Measurements from ENCODE around the gene PTPRN2.
"Not testable (repeated sequence)": the region's sequence is repeated elsewhere in the genome, so short reads cannot be mapped to it uniquely, and the experiment has no call there.

PTPRN2 gene

DNA sequence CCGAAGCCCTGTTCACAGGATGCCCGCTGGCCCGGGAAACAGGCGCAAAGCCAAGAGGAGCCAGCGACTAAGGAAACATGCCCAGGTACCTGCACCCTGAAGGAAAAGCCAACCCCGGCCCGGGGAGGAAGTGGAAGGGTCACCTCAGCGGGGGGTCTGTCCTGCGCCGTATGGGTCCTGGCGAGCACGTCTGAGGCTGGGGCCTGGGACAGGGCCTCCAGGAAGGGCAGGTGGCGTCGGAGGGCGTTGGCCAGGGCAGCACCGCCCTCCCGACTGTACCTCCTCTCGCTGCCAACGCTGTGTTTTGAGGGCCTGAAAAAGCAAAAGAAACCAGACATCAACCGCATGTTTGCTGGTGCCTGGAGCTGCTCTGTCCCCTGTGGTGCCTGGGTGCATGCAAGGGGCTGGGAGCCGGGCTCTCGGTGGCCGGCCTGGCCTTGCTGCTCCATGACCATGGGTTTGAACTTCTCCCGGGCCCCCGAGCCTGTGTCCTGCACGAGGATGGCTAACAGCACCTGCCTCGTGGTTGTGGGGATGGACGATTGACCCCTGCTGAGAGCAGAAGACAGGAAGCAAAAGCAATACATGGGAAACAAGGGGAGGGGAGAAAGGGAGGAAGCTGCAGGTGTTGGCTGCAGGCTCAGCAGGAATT, 395.3 kb downstream of the PTPRN2 start:
- DNase-seq, result no peak

DNA sequence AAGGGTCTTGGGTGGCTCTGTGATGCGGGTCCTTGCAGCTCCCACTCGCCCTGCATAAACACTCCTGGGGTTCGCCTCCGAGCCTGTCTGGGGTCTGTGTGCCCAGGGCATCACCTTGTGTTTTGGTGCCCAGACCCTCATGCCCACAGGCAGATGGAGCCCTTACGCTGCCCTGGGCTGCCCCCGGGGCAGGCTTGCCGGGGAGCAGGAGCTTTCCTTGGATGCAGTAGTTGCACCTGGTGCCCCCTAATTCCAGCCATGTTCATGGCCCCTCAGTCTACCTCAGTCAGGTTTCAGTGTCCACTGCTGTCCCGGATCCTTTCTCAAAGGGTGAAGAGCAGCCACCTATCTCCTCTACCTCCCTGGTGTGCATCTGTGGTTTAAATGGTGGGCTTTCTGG, 396.0 kb downstream of the PTPRN2 start:
- no peak for DNase-seq

DNA sequence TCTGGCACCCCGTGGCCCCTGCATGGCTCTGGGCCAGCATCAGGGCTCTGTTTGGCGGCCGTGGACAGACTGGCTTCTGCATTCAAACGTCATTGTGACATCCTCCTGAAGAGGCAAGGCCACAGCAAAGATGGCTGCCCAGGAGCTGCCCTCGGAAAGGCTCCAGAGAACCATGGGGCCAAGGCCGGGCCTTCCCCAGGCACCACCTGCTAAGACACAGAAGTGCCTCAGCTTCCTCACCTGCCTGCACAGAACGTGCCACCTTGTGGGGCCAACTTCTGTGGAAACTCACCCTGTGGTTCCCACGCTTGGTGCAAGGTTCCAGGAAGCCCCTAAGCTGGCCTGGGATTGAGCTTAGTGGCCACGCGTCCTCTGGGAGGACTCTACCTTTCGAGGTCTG, 396.9 kb downstream of the PTPRN2 start:
- no peak for DNase-seq

DNA sequence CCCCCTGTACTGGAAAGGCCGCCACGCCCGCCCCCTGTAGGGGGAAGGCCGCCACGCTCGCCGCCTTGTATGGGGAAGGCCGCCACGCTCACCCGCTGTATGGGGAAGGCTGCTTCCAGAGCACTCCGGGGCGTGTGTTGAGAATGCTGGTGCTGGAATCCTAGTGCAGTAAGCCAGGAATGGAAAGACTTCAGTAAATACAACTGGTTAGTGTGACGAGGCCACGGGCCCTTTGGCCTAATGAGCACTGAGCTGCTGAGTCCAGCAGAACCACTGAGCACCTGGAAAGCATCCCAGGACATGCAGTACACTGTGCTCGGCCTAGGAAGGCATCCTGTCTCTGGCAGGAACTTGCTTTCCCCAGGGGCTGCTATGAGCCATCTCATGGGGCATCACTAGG, 398.9 kb downstream of the PTPRN2 start:
- no peak for DNase-seq

DNA sequence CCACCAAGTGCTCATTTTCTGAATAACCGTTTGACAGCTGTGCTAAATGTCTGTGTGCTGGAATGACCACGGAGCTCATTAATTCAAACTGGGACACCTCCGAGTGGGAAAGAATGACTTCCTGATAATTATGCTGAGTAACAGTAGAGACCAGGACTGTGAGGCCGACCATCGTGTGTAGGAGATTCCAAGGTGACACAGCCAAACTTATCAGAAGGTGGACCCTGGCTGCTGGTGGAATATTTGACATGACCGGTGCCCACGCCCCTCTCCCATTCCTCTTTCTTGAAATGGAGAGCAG, 400.0 kb downstream of the PTPRN2 start:
- no peak for DNase-seq

DNA sequence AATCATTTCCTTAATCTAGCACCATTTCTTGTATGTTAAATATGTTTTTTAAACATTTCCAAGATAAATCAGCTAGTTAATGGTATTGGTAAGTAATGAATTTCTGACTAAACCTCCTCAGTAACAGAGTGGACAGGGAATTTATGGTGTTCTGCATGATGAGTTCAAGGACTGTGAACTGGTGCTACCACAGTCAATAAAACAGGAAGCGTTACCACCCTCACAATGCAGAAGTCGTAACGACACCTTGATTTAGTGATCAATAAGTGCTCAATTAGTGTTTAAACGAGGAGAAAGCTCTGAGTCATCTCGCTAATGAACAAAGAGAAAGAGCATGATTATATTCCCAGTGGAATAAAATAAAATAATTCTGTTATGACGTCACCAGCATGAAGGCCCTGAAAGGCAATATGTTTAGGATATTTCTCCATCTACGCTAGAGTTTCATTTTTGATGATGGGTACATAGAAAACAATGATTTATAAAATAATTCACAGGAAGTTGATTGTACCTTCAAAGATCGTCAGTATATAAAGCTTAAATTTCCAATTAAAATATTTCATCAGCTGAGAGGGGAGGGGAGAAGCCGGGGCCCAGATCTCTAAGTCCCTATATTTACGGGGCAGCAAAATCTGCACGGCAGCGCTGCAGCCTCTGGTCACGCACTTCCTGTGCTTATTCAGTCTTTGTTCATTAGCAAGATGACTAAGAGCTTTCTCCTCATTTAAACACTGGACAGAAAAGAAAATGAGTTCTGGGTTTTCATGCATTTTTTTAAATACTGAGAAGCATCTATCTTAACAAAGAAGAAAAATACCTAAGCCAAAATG, 400.5 kb downstream of the PTPRN2 start:
- no peak for DNase-seq

DNA sequence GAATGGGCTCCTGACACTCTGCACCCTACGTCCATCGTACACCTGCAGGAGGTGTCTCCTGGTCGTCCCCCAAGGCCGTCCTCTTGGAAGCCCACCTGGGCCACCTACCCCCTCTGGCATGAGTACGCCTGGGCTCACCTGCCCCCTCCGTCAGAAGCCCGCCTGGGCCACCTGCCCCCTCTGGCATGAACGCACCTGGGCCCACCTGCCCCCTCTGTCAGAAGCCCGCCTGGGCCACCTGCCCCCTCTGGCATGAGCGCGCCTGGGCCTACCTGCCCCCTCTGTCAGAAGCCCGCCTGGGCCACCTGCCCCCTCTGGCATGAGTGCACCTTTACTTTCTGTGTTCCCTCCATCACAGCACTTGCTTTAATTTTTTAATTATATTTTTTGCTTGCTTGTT, 401.2 kb downstream of the PTPRN2 start:
- no peak for DNase-seq

DNA sequence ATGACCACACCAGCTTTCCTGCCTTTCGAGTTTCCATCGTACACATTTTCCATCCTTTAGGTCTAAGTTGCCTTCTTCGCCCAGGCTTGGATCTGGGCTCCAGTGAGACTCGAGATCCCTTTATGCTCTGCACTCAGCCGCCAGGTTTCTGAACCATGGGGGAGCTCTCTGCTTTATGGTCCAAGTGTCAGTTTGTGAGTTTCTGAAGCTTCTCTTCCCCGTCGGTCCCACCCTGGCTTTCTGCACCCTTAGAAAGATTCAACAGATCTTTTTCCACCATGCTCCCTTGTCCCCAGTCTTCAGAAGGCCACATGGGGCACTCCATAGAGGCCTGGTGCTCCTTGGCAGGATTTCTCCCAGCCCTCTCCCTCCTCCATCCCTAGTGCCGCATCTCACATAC, 402.0 kb downstream of the PTPRN2 start:
- DNase-seq, result no peak

DNA sequence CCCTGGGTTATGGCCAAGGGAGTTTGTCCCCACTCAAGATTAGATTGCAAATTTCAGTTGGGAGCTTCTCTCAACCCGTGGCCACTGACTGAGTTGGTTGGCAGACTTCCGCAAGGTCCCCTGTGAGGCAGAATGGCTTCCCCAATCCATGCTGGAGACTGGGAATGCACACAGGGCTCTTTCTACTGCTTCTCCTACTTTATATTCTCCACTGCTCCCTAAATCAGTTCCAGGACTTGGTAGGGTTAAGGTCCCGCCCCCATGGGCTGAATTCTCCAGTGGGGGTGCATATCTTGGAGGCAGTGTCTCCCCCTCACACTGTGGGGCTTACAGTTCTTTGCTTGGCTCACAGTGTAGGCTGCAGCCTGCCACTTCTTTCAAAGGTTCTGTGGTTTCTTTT, 404.2 kb downstream of the PTPRN2 start:
- DNase-seq, result no peak

DNA sequence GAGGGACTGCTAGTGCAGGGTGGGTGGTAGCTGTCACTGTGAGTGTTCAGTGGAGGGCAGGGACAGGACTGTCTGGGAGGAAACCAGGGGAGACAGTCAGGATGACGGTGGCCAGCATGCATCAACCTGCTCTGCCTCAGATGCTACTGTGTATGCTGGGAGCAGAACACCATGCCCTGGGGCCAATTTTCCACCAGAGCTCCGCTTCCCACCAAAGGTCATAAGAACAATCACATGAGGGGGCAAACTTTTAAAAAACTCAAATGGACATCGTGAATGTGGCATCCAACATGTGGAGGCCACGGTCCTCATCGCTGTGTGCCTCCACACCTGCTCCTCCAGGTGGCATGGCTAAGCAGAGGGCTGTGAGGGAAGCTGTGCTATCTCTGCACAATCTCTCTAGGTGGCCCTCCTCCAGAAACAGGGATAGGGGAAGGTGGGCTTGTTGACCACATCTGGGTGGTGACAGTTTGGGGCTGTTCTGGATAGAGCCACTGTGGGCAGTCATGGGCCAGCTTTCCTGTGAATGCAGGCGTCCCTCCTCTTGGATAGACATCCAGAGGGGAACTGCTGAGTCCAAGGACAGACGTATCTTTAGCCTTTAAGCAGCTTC, 411.0 kb downstream of the PTPRN2 start:
- no peak for DNase-seq

DNA sequence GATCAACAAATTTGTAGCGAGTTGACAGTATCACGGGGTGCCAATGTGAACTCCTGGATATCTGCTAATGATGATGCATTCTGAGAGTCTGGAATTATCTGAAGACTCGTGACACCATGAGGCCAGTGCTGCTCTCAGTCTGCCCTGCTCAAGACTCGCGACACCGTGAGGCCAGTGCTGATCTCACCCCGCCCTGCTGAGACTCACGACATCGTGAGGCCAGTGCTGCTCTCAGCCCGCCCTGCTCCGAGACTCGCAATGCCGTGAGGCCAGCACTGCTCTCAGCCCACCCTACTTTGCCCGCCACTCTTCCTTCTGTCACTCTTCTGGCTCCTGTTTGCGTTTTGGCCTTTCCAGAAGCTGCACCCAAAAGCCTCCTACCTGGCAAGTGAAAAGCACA, 411.8 kb downstream of the PTPRN2 start:
- DNase-seq, result no peak

DNA sequence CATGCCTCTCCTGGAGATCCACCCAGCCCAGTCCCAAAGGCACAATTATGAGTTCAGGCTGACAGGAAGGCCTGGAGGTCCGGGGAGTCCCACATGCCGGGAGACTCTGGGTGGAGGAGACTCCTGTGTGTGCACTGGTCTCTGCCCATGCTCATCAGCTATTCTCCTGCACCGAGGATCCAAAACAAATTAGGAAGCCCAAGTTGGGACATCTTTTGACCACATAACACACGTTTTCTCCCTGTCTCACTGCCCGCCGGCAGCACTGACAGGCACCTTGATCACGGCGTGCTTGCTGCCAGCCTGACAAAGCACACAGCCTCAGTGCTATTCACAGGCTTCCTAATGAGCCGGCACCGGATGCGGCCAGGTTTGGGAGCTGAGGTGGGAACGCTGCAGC, 412.7 kb downstream of the PTPRN2 start:
- DNase-seq, result no peak

DNA sequence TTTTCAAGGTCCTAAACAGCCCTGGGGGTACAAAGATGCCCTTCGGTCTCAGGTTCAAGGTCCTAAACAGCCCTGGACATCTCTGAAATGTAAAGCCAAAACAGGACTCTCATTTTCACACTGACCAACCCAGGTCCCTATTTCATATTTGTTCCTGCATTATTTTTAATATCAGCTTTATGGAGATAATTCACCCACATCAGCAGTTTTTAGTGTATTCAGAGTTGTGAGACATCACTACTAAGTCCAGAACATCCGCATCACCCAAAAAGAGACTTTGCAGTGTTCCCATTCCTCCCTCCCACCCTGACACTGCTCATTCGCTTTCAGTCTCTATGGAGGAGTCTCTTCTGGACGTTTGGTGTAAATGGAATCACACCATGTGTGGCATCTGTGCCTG, 420.2 kb downstream of the PTPRN2 start:
- DNase-seq, result no peak

DNA sequence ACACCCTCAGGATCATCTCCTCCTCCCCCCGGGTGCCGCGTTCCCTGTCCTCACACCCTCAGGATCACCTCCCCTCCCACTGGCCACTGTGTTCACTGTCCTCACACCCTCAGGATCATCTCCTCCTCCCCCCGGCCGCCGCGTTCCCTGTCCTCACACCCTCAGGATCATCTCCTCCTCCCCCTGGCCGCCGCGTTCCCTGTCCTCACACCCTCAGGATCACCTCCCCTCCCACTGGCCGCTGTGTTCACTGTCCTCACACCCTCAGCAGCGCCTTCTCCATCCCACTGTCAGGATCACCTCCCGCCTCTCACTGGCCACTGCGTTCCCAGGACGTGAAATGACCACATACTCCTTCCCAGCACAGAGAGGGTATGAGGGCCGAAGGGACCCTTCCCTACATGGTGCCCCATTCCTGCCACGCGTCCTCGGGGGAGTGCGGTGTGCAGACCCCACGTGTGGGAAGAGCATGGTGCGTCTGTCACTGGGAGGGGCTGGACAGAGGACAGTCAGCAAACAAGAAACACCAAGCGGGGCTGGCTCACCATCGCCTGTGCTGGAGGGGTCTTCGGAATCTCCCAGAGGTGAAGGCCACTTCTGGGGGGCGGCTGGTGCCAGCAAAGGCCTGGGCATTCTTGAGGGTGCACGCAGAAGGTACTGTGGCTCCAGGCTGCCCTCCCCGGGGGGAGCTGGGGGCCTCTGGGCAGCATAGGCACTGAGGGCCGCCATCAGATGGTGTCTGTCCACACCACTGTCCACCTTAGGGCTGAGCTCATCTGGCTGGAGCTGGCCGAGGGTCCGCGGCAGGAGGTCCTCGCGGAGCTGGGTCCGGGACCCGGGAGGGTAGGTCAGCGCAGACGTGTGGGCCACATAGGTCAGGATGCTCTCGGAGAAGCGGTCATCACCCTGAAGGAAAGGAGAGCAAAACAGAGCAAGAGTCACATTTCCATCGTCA, 421.0 kb downstream of the PTPRN2 start:
- no peak for DNase-seq

DNA sequence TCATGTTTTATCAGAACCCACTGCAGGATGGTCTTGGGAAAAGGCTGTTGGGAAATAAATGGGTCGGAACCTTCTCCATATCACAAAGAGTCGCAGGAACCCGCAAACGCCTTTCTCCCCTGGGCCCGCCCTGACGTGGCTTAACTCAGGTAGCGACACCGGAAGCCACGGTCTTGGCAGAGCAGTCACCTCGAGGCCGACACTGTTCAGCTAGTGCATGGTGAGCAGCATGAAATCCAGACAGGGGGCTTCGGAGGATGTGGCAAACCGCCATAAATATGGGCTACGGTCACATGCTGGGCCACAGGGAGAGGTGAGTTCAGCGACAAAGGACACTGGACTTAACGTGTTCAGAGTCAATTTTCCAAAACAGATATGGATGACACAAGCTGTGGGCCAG, 421.9 kb downstream of the PTPRN2 start:
- no peak for DNase-seq

DNA sequence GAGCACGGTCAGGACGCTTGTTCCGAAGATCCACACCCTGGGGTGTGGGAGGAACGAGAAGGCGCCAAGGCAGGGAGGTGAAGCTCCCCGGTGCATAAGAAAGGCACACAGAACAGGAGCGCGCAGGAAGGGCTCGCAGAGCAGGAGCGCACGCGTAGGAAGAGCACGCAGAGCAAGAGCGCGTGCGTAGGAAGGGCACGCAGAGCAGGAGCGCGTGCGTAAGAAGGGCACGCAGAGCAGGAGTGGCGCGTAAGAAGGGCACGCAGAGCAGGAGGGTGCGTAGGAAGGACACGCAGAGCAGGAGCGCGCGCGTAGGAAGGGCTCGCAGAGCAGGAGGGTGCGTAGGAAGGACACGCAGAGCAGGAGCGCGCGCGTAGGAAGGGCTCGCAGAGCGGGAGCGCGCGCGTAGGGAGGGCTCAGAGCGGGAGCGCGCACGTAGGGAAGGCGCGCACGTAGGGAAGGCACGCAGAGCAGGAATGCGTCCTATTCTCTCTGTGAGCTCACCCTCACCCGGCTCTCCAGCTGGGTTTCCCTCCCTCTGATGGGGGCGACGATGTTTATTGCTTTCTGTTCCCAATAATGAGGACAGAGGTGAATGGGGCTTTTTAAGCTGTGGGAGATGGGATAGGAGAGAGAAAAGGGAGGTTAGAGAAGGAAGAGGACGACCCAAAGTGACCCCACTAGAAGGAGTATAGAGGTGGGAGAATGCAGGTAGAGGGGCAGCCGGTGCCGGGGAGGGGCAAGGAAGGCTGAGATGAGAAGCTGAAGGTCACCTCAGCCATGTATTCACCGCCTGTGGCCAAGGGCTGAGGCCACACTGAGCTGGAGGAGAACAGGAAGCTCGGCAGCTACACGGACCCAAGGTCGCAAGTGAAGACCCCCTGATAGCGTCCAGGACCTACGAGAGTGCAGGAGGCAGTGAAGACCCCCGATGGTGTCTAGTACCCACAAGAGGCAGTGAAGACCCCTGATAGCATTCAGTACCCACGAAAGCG, 423.2 kb downstream of the PTPRN2 start:
- no peak for DNase-seq

DNA sequence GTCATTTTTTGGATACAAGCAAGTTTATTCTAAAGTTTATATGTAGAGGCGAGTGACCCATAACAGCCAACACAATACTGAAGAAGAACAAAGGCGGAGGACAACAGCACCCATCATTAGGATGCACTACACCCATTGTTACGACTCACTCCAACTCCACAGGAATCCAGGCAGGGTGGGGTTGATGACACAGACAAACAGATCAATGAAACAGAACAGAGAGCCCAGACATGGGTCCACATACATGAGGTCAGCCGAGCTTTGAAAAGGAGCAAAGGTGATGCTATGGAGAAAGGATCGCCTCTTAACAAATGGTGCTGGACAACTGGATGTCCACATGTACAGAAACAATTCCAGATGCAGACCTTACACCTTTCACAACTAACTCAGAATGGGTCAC, 426.4 kb downstream of the PTPRN2 start:
- DNase-seq, result no peak

DNA sequence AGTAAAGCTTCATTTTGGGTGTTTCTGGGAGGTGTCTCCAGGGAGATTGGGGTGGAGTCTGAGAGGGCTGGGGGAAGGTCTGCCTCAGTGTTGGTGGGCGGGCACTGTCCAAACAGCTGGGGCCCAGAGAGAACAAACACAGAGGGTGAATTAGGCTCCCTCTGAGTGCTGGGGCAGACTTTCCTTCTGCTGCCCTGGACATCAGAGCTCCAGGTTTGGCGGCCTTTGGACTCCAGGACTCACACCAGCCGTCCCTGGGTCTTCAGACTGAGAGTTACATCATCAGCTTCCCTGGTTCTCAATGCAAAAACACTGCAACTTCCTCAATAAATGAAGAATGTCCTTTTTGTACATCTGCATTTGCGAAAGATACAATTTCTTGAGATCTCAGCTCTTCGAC, 427.4 kb downstream of the PTPRN2 start:
- DNase-seq, result no peak

DNA sequence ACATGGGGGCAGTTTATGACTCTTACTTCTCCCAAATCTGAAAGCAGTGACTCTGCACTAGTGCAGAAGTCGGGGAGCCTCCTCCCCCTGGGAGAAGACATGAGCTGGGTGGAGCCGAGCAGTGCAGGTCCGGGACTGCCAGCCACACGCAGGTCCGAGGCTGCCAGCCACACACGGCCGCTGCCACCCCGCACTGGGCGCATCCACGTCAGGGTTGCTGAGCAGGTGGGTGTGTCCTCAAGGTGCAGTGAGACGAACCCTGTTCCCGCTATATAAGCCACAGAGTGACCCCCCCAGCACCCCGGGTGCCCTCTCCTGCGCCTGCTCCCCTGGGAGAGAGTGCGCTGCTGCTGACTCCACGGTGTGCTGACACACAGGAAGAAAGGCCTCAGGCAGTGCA, 430.2 kb downstream of the PTPRN2 start:
- no peak for DNase-seq

DNA sequence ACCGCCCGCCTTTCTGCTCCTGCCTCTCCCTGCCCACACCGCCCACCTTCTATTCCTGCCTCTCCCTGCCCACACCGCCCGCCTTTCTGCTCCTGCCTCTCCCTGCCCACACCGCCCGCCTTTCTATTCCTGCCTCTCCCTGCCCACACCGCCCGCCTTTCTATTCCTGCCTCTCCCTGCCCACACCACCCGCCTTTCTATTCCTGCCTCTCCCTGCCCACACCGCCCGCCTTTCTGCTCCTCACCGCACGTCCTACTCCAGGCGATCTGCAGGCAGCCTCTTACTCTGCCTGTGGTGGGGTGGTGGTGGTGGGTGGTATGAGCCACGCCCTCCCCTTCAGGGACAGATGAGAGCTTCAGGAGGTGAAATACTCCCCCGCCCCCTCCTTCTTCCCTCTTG, 436.4 kb downstream of the PTPRN2 start:
- DNase-seq, result not testable (repeated sequence)

DNA sequence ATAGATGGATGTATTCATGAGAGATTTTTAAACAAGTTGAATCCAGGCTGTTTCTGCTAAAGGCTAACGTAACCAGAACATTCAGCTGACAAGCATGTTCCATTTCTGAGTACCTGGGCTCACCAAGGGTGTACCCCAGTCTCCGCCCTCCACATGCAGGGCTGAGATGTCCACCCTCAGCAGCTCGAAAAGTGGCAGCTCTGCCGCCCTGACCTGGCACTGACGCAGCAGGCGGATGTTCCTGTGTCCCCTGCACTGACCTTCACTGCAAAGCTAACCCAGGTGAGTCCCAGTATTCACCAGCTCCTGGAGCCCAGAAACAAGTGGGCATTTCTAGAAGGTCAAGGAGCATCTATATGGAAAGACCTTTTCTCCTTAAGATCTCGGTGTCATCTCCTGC, 437.4 kb downstream of the PTPRN2 start:
- DNase-seq, result no peak

DNA sequence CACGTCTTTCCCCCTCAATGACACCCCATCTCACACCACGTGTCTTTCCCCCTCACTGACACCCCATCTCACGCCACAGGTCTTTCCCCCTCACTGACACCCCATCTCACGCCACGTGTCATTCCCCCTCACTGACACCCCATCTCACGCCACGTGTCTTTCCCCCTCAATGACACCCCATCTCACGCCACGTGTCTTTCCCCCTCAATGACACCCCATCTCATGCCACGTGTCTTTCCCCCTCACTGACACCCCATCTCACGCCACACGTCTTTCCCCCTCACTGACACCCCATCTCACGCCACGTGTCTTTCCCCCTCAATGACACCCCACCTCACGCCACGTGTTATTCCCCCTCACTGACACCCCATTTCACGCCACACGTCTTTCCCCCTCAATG, 440.2 kb downstream of the PTPRN2 start:
- DNase-seq, result not testable (repeated sequence)

Data from NCI-H524 (cell line).